Activated CD8-positive, alpha-beta memory T cell treated with anti-CD3 and anti-CD28 coated beads for 36 hours (primary cell): Measurements from ENCODE around the gene PPP1R9B. TPM values are rescaled to one million over a fixed set of nuclear protein-coding genes. Genes with fewer than 3 reads are reported as not detected.

Experiments
- CTCF ChIA-PET: fragments of 350-600 bp; sonication (Branson Sonifier 250); formaldehyde crosslinking; loops from one replicate; lab custom pipeline; 2021; ENCODE audit warnings: antibody characterized with exemption; lab: Charles Lee
- POLR2A ChIA-PET: fragments of 350-600 bp; sonication (Branson Sonifier 250); formaldehyde crosslinking; loops from one replicate; lab custom pipeline; 2021; ENCODE audit warnings: antibody characterized with exemption; lab: Charles Lee
- total RNA-seq, 2 experiments: library from RNA; stranded (reverse); gene quantifications; one replicate each; pipeline ENCODE4 v1.2.3, GENCODE V29; 2021

PPP1R9B gene
- total RNA-seq, 2 experiments from 2014 or later: 69.6 to 70.6 TPM

DNA sequence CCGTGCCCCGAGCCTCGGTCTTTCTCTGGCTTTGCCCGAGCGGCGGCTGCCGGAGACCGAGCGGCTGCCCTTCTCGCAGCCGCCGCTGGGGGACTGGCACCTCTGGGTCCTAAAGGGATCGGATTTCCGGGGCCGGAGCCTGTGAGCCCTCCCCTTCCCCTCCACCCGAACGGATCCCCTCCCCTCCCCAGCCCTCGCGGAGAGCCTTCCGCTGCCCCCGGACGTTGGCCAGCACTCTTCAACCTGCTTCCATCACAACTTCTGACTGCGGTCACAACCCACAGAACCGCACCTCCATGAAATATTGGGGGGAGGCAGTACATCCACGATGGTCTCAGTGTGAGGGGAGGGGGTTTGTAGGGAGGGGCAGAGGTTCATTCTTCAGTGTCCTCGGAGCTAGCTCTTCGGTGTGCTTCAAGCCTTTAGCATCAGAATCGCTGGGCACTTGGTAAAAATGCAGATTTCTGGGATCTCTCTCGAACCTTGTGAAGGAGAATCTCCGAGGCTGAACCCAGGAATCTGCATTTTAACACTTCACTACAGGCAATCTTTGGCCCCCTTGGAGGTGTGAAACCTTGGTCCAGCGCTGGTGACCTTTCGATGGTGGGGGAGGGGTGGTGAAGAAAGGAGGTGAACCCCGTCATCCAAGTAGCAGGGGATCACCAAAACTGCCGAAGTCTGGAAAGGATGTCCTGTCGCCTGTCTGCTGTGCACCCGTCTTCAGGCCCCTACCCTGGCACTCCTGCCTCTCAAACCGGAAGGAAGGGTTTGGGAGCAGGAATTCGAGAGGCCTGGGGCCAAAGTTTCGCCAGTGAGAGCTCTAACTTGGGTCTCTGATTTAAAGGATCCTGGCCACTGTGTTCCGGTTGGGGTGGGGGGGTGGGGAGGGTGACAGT lies 812 bp upstream of the PPP1R9B start:
- CTCF ChIA-PET: interaction anchor here (0.6 to 3.1 kb wide), 12 partner anchors 10 to 107 kb away, joined by 3 to 33 read pairs (median 3); partner anchors contain the start of genes COL1A1 and SGCA
- POLR2A ChIA-PET: interaction anchor here (0.6 to 1.8 kb wide), 5 partner anchors 10 to 780 kb away, joined by 3 to 16 read pairs (median 5); no protein-coding TSS in a partner anchor

DNA sequence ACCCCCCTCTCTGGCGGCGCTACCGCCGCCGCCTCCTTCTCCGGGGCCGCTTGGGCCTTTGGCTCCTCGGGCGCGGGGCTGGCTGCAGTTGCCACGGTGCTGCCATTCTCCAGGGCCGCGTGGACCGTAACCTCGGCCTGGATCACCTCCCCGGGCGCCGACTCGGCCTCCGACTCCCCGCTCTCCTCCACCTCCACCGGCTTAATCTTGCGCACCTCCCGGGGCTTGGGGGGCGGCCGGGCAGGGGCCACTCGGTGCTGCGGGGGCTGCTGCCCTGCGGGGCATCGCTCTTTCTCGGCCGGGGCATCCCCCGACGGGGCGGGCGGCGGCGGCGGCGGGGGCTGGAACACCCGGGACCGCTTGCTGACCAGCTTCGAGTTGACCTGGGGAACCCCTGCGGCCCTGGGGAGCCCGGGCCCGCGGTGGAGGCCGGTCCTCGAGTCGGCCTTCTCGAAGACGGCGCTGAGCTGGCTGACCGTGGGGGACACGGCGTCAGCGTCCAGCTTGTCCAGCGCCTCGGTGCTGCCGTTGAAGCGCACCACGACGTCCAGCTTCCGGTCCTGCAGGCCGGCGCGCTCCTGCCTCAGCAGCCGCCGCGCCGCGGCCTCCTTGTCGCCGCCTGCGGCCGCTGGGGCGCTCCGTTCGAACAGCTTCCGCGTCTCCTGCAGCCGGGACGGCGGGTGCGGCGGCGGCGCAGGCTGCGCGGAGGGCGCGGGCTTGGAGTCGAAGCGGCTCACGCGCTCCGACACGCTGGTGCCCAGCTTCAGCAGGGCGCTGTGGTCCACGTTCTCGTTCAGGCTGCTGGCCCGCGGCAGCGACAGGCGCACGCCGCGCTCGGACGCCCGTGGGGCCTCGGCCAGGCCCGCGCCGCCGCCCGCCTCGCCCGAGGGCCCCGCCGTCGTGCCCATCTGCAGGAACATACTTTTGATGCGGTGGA lies 792 bp downstream of the PPP1R9B start:
- POLR2A ChIA-PET: interaction anchor here (1.0 kb wide), 1 partner anchor 94 kb away, joined by 3 read pairs; the partner anchor contains the start of gene ITGA3

DNA sequence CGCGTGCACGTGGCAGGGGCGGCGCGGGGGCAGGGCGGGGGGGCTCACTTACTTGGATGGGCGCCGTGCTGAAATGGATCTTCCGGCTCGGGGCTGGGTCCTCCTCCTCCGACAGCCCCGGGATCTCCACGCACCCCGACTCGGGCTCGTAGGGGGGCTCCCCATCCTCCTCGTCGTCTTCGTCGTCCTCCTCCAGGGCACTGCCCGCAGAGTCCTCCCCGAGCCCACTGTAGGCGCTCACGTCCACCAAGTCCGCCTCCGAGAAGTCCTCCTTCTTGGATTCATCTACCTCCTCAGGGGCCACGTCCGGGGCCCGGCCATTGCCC lies 1.4 kb downstream of the PPP1R9B start:
- CTCF ChIA-PET: interaction anchor here (0.9 to 3.0 kb wide), 5 partner anchors 10 to 55 kb away, joined by 4 to 23 read pairs (median 5); no protein-coding TSS in a partner anchor
- POLR2A ChIA-PET: interaction anchor here (1.0 to 2.5 kb wide), 2 partner anchors 18 to 93 kb away, joined by 3 to 11 read pairs; partner anchors contain the start of genes ITGA3 and SAMD14

More for the DNA sequence above, 792 bp downstream of the PPP1R9B start:
- CTCF ChIA-PET: interaction anchor here (0.9 to 3.0 kb wide), 3 partner anchors 10 to 20 kb away, joined by 4 to 23 read pairs (median 17); no protein-coding TSS in a partner anchor

DNA sequence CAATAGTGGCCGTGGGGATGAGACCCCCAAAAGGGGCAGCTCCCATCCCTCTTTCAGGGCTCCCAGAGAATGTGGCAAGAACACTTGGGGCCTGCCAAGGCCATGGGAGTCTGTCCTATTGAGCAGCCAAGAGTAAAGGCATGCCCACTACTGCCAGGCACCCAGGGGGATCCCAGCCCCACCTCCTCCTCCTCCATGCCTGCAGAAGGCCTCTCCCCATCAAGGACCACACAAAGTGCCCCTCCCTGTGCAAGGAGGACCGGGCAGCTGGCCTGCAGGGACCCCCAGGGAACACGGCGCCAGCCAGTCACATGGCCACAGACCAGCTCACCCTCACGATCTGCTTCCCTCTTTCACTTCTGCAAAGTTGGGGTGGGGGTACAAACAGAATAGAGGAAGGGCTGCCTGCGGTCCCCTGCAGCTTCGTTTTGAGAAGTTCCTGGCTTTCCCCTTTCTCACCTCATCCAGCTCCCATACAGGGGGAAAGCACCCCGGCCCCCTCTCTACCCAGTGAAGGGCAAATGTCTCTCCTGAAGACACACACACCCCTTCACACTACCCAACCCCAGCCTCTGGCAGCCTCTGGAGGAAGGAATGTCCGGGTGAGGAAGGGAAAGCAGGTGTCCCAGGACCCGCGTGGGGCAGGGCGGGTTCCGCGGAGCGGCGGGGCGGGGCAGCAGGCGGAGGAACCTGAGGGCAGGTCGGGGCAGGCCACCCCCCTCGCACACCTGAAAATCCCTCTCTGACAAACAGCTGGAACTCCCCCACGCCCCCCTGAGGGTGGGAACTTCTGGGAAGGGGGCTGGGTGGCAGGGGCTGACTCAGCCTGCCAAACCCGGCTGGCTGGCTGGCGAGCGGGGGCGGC lies 2.0 kb downstream of the PPP1R9B start:
- POLR2A ChIA-PET: interaction anchor here (1.0 to 2.5 kb wide), 2 partner anchors 18 to 93 kb away, joined by 3 to 11 read pairs; partner anchors contain the start of genes ITGA3 and SAMD14

DNA sequence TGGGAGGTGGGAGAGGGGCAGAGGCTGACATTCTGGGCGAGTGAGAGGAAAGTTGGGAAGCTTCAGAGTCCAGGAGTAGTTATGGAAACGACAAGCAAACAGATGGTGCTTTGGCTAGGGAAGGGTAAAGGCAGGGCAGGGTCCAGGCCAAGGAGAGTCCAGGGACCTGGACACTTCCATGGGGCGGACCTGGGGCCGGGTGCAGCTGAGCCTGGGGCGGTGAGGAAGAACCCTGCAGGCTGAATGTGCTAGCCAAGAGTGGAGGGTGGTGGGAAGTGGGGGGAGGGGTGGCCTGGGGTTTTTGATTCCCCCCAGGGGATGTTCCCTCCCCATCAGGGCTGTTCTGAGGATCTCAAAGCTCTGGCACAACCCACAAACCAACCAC lies 2.6 kb downstream of the PPP1R9B start:
- CTCF ChIA-PET: interaction anchor here (0.5 to 3.0 kb wide), 8 partner anchors 8 to 154 kb away, joined by 3 to 23 read pairs (median 4); no protein-coding TSS in a partner anchor
- POLR2A ChIA-PET: interaction anchor here (2.5 kb wide), 1 partner anchor 17 kb away, joined by 11 read pairs; the partner anchor contains the start of gene SAMD14

More for the DNA sequence above, 2.0 kb downstream of the PPP1R9B start:
- CTCF ChIA-PET: interaction anchor here (0.5 to 3.0 kb wide), 7 partner anchors 9 to 69 kb away, joined by 3 to 23 read pairs (median 4); no protein-coding TSS in a partner anchor

DNA sequence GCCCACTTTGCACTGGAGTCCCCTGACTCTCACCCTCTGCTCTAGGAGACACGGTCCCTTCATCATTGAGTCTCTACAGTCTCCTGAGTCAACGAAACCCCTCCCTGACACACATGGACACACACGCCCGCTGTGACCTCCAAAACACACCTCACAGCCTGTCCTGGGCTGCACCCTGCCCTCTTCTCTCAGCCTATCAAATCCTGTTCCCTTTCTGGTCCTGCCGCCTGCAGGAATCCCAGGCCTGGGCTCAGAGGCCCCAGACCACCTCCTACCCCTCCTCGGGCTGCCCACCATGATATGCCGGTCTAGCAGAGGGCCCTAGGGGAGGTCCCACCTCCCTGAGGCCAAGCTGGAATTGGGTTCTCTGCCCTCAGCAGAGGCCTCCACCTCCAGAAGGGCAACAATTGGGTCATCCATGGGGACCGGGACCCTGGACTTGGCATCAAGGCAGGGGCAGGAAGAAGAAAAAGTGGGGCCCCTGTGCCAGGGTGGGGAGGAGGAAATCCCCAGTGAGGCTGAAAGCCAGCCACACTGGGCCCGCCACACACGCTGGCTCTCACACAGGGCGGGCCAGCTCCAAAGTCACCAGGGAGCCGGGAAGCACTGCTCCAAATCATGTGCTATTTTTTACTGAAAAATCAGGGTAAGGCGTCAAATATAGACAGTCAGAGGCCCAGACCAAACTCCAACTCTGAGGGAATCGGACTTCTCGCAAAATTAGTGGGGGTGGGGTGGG lies 3.4 kb downstream of the PPP1R9B start:
- ChIA-PET POLR2A (interaction anchor here (2.5 kb wide), 1 partner anchor 16 kb away, joined by 11 read pairs; the partner anchor contains the start of gene SAMD14), CTCF (interaction anchor here (0.6 to 1.6 kb wide), 4 partner anchors 11 to 155 kb away, joined by 3 to 4 read pairs (median 3); no protein-coding TSS in a partner anchor)

DNA sequence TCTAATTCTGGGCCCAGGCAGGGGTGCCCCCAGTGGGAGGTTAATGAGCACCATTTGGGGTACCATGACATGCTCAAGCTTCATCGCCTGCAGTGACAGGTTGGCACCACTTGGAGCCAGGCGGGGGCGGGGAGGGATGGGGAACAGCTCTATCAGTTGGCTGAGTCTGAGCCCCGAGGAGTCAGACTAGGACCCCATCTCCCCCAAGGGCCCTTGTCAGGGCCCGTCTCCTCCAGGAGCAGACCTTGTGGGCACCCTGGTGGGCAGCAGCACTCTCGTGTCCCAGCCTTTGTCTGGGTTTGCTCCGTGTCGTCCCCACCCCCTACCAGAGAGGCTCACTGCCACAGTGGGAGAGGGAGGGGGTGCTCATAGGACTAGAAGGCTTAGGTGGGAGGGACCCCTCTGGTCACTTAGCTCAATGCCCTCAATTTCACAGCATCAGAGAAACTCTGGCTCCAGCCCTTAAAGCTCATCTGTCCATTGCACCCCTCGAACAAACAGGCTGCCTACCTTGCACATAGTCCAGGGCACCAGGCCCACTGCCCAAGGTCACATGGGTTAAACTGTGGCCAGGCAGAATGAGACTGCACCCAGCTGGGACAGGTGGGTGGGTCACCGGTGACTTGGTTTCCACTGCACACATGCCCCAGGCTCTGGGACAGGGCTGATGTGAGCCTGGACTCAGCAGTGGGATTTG lies 4.1 kb downstream of the PPP1R9B start:
- POLR2A ChIA-PET: interaction anchor here (2.5 kb wide), 1 partner anchor 16 kb away, joined by 11 read pairs; the partner anchor contains the start of gene SAMD14

DNA sequence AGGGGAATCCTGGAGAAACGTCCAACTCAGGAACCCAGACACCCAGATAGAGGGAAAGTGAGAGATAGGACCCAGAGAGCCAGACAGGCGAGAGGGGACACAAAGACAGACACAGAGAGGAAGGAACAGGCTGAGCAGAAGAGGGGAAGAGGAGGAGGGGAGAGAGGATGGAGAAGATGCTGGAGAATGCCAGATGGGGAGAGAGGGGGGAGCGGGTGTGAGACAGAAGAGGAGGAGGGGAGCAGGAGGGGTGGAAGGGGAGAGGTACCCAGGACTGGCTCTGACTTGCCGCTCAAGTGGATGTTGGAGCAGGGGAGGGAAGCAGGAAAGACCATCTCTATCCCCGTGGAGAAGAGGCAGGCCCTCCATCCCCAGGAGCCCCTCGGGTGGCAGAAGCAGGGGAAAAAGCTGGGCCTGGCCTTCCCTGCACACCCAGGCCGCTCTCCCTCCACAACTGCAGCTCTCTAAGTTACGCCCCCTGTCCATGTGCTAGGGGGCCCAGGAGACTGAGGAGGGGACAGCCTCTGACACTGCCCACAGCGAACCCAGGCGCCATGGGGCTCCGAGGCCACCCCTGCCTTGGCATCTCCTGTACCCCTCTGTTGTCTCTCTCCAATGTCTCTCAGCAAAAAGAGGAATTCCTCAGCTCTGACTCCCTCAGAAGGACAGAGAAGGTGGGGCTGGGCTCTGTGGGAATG lies 4.8 kb downstream of the PPP1R9B start:
- POLR2A ChIA-PET: no interaction called here
- CTCF ChIA-PET: interaction anchor here (0.5 to 1.9 kb wide), 4 partner anchors 10 to 152 kb away, joined by 3 to 9 read pairs (median 4); no protein-coding TSS in a partner anchor

More for the DNA sequence above, 4.1 kb downstream of the PPP1R9B start:
- CTCF ChIA-PET: interaction anchor here (0.8 to 1.9 kb wide), 3 partner anchors 9 to 31 kb away, joined by 4 to 9 read pairs (median 4); no protein-coding TSS in a partner anchor

DNA sequence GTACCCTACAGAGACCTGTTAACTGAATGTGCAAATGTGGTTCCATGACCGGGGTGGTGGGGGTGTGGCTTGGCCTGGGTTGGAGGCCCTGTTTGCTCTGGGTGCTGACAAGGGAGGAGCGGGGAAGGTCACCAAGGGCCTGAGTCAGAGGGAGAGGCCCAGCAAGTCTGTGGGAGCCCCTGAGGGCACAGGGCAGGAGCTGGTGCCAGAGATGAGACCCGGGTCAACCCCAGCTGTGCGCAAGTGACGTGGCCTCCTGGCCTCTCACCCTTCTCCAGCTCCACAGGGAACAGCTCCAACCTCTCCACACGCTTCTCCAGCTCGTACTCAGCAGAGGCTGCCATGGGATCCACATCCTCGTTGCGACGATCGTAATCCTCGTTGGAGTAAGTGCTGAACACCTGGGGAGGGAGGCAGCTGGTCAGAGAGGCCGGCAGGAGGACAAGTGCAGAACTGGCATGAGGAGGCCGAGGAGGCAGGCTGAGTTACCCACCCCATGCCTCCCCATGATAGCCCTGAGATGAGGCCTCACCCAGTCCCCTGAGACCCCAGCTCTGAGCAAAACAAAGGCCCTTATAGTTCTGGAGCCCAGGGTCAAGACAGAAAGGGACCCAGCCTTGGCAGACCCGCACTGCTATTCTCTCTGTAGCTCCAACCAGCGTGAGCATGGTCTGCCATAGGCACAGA lies 5.5 kb downstream of the PPP1R9B start:
- CTCF ChIA-PET: interaction anchor here (0.5 to 1.9 kb wide), 3 partner anchors 17 to 151 kb away, joined by 3 to 9 read pairs (median 4); no protein-coding TSS in a partner anchor
- POLR2A ChIA-PET: no interaction called here

DNA sequence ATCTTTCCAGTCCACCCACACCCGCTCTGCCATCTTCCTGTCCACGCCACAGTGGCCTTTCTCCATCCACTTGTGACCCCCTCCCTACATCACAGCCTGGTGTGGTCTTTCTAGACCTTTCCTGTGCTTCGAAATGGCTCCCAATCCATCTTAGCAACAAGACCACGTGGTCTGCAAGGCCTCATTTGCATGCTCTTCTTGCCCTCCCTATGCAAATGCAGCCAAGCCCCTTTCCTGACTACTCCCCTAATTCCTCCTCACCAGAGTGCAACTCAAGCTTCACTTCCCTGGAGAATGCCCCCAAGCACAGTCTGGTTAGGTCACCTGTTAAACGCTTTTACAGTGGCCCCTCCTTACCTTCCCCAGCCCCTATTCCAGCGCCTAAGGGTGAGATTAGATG lies 6.1 kb downstream of the PPP1R9B start:
- POLR2A ChIA-PET: no interaction called here

DNA sequence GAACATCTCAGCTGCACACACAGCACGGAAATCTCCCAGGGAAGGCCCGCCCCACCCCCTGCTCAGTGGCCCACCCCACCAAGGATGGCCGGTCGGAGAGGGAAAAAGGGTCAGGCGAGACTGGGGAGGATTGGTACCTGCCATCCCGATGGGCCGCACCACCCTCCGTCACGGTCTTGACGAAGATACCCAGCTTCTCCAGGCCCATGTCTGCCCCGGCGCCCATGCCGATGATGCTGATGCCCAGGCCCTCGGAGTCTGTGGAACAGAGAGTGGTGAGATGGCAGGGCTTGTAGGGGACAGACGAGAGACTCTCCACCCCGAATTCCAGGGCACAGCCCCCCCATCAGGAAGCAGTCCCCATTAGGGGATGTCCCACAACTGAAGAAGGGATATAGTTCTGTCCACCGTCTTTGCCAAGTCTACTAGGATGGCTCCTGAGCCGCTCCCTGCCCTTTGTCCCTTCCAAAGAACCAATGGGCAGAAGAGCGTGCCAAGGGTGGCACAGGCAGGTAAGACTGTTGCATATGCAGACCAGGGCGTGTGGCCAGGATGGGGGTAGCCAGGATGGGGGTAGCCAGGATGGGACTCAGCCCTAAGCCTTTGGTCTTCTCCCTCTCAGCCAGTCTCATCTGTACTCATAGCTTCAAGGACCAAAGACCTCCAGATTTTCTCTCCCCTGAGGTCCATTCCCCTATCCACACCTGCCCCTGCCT lies 6.9 kb downstream of the PPP1R9B start:
- POLR2A ChIA-PET: no interaction called here
- CTCF ChIA-PET: interaction anchor here (0.9 kb wide), 1 partner anchor 17 kb away, joined by 3 read pairs; no protein-coding TSS in a partner anchor

More for the DNA sequence above, 6.1 kb downstream of the PPP1R9B start:
- CTCF ChIA-PET: interaction anchor here (0.9 kb wide), 1 partner anchor 16 kb away, joined by 3 read pairs; no protein-coding TSS in a partner anchor

DNA sequence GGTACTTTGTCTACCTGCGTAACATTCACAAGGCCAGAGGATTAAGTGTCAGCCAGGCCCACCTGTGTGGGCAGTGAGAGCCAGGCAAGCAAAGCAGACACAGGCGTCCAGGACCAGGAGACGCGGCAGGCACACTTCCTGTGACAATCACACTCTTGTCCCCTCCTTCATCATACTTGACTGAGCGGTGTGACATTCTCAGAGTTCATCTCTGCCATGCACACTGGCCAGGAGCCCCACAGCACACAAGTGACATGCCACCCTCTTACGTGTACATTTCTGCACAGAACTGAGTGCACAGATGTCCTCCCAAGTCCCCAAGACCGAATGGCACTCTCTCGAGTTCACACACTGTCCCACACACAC lies 8.7 kb downstream of the PPP1R9B start:
- ChIA-PET POLR2A (interaction anchor here (0.7 kb wide), 1 partner anchor 47 kb away, joined by 3 read pairs; no protein-coding TSS in a partner anchor), CTCF (interaction anchor here (0.7 to 5.2 kb wide), 4 partner anchors 10 to 47 kb away, joined by 4 to 35 read pairs (median 6); partner anchors contain the start of gene PDK2)

DNA sequence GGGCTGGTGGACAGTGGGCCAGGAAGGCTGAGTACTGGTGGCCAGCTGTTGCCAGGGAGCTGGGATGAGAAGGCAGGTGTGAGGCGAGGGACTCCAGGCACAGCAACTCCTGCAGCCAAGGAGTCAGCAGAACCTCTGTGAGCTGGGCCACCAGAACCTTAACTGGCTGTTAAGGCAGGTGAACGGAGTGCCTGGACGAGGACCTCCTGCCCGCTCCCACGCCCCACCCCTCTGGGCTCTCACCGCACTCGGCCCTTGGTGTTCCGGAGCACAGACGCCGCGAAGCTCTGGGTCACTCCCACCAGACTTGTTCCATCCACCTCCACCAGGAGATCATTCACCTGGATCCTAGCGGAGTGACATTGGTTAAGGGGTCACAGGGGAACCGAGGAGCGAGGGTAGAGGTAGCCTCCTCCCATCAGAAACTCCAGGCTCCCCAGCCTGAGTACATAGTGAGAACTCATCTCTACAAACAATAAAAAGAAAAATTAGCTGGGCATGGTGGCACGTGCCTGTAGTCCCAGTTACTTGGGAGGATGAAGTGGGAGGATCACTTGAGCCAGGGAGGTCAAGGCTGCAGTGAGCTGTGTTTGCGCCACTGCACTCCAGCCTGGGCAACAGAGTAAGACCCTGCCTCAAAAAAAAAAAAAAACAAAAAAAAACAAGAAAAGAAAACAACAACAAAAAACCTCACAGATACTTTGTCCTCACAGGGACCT lies 9.3 kb downstream of the PPP1R9B start:
- ChIA-PET CTCF (interaction anchor here (0.7 to 5.2 kb wide), 11 partner anchors 8 to 49 kb away, joined by 3 to 35 read pairs (median 5); partner anchors contain the start of genes PDK2, PPP1R9B and SAMD14), POLR2A (interaction anchor here (0.7 kb wide), 1 partner anchor 47 kb away, joined by 3 read pairs; no protein-coding TSS in a partner anchor)
